Bronchial epithelial cell (primary cell): Measurements from ENCODE around the gene SLC2A9. TPM values are rescaled to one million over a fixed set of nuclear protein-coding genes. Genes with fewer than 3 reads are reported as not detected.

Experiments
- DNase-seq: peaks from one replicate; pipeline ENCODE4 v3.0.0-alpha.2; 2010; ENCODE audit warnings: low read depth
- FAIRE-seq: peaks from 2 replicates; lab custom pipeline; 2011; peaks lifted over from hg19 to GRCh38; lab: Jason Lieb, UNC
- H3K27me3 ChIP-seq: 2 replicates; pipeline ENCODE4 v1.5.1; 2011; ENCODE audit warnings: low read length; ENCODE audit not compliant: control insufficient read depth, insufficient read depth
- H3K36me3 ChIP-seq: 2 replicates; pipeline ENCODE4 v1.5.1; 2011; ENCODE audit warnings: low read length; ENCODE audit not compliant: control insufficient read depth, insufficient read depth
- H3K4me3 ChIP-seq: 2 replicates; pipeline ENCODE4 v1.5.1; 2011; ENCODE audit warnings: mild to moderate bottlenecking, low read depth, low read length, control low read depth
- total RNA-seq: library from RNA; depleted of rRNA; stranded (reverse); fragments of >200 nt; gene quantifications from 2 replicates; pipeline ENCODE4 v1.2.1, GENCODE V29; 2014
- TF ChIP-seq, protein P1 (sequence below): IDR thresholded peaks from 2 replicates; pipeline ENCODE4 v1.5.1; 2011; ENCODE audit warnings: mild to moderate bottlenecking, moderate library complexity, low read length, control low read depth, inconsistent platforms; ENCODE audit not compliant: insufficient read depth, severe bottlenecking

SLC2A9 gene
- total RNA-seq, 1 donor from 2014 or later, result 29.7 TPM

DNA sequence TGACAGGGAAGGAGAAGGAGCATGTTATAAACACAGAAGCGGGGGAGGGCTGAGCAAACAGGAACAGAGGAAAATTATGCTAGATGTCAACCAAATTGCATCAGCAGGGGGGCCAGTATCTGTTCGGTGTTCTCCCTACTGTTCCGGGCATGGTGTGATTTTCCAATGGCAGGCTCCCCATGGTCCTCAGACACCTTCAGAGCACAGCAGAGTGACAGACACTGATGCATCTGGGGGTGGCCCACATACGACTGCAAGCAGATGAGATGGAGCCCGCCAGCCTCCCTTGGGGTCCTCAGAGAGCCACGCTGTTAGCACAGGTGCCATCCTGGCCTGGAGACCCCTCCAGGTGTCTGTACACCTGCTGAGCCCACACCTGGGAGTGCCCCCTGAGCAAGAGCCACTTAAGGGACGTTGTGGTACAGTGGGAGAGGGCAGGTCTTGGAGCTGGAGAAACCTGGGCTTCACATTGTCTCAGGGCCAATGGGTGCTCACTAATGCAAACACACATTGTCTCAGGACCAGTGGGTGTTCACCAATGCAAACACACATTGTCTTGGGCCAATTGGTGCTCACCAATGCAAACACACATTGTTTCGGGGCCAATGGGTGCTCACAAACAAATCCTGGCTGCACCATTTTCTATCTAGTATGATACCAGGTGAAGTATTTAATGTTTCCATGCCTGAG lies 95.4 kb downstream of the SLC2A9 start:
- Histone ChIP-seq H3K4me3 (no peak overlapping the region), H3K27me3 (no peaks in the 10 kb centered on the region), H3K36me3 (peaks cover 4% of the 10 kb centered on the region)
- DNase-seq (no peak), FAIRE-seq (no peak)
- TF ChIP-seq, protein P1, sequence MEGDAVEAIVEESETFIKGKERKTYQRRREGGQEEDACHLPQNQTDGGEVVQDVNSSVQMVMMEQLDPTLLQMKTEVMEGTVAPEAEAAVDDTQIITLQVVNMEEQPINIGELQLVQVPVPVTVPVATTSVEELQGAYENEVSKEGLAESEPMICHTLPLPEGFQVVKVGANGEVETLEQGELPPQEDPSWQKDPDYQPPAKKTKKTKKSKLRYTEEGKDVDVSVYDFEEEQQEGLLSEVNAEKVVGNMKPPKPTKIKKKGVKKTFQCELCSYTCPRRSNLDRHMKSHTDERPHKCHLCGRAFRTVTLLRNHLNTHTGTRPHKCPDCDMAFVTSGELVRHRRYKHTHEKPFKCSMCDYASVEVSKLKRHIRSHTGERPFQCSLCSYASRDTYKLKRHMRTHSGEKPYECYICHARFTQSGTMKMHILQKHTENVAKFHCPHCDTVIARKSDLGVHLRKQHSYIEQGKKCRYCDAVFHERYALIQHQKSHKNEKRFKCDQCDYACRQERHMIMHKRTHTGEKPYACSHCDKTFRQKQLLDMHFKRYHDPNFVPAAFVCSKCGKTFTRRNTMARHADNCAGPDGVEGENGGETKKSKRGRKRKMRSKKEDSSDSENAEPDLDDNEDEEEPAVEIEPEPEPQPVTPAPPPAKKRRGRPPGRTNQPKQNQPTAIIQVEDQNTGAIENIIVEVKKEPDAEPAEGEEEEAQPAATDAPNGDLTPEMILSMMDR, result no peak

- no peak overlapping the region for H3K4me3 ChIP-seq
- TF ChIP-seq, protein P1, result no peak
- DNase-seq, result peak; percentile 95
- FAIRE-seq, result peak; percentile 96
- peaks cover 12% of the 10 kb centered on the region for H3K36me3 ChIP-seq
- no peaks in the 10 kb centered on the region for H3K27me3 ChIP-seq
Measured at GRCh38 chr4:9924750-9925149, 96.5 kb downstream of the SLC2A9 start.

- peak; percentile 5 for DNase-seq
- H3K36me3 ChIP-seq, result peaks cover 20% of the 10 kb centered on the region
- TF ChIP-seq, protein P1, result no peak
- H3K4me3 ChIP-seq, result no peak overlapping the region
- no peak for FAIRE-seq
- H3K27me3 ChIP-seq, result no peaks in the 10 kb centered on the region
Measured at GRCh38 chr4:9923195-9923812, 98.0 kb downstream of the SLC2A9 start.

GRCh38 chr4:9921326-9921725 lies 100.0 kb downstream of the SLC2A9 start:
- TF ChIP-seq, protein P1, result no peak
- no peaks in the 10 kb centered on the region for H3K27me3 ChIP-seq
- no peak overlapping the region for H3K4me3 ChIP-seq
- FAIRE-seq (no peak), DNase-seq (no peak)
- H3K36me3 ChIP-seq, result peaks cover 21% of the 10 kb centered on the region

DNA sequence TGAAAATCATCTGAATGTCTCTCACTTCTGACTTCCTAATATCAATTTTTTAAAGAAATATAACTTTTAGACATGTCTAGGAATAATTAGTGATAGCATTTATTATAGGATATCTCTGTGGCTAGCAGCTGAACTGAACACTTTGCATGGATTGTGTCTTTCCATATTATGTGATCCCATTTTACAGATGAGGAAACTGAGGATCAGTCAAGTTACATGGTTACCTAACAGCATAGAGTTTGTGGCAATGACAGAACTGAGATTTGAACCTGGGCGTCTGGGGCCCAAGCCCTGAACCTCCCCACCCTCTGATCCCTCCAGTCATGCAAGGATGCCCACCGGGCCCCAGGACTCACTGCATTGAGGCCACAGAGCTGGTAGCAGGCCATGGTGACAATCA lies 101.3 kb downstream of the SLC2A9 start:
- TF ChIP-seq, protein P1, result no peak
- no peak for DNase-seq
- Histone ChIP-seq H3K27me3 (no peaks in the 10 kb centered on the region), H3K36me3 (peaks cover 21% of the 10 kb centered on the region), H3K4me3 (no peak overlapping the region)
- FAIRE-seq, result no peak

DNA sequence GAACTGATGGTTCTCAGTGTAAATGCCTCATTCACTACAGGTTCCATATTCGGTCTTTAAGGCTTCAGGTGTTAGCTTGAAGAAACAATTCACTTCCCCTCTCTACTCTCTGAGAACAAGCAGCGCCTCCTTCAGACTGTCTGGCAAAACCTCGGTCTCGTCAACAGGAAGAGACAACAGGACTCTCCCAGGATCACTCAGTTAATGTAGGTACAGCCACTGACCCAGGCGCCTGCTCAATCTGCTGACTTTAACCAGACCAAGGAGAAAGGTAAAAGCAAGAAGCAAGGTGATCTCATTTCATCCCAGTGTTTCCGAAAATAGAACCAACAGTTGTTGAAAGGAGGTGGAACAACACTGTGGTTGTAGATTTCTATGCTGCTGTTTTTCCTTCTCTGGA lies 102.2 kb downstream of the SLC2A9 start:
- peaks cover 25% of the 10 kb centered on the region for H3K36me3 ChIP-seq
- no peak overlapping the region for H3K4me3 ChIP-seq
- no peak for FAIRE-seq
- TF ChIP-seq, protein P1, result no peak
- H3K27me3 ChIP-seq, result no peaks in the 10 kb centered on the region
- DNase-seq, result no peak
